OCI-LY3 (cell line): ENCODE measurements around the gene ABHD5.

Experiments used
- EZH2phosphoT487 ChIP-seq: fragments of 200-600 bp; shearing (Covaris generic); IDR thresholded peaks from 2 replicates; pipeline ENCODE4 v1.6.1; 2018; ENCODE audit warnings: antibody characterized with exemption, mixed run types, low read depth
- TF ChIP-seq, protein P1 (sequence below): fragments of 200-600, 300-600 bp; sonication (generic); IDR thresholded peaks from 2 replicates; pipeline ENCODE4 v1.5.1; 2014; ENCODE audit warnings: antibody characterized with exemption, low read length, low read depth

DNA sequence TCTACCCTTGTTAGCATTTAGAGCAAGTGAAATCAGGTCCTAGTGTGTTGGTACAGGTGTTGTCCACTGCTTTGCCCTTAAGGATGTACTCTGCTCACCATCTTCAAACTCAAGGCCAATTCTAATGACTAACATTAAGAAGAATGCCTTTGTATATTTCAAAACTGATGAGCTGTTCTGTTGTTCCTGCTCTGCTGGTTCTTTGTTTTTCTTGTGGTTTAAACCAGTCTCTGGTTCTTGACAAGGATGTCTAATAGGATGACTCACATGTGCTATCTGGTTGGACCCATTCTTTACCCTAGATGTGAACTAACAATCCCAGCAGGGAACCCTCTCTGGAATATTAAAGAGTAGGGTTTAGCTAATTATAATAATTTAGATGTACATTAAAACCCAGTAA, 17.3 kb downstream of the ABHD5 start:
- TF ChIP-seq, protein P1, sequence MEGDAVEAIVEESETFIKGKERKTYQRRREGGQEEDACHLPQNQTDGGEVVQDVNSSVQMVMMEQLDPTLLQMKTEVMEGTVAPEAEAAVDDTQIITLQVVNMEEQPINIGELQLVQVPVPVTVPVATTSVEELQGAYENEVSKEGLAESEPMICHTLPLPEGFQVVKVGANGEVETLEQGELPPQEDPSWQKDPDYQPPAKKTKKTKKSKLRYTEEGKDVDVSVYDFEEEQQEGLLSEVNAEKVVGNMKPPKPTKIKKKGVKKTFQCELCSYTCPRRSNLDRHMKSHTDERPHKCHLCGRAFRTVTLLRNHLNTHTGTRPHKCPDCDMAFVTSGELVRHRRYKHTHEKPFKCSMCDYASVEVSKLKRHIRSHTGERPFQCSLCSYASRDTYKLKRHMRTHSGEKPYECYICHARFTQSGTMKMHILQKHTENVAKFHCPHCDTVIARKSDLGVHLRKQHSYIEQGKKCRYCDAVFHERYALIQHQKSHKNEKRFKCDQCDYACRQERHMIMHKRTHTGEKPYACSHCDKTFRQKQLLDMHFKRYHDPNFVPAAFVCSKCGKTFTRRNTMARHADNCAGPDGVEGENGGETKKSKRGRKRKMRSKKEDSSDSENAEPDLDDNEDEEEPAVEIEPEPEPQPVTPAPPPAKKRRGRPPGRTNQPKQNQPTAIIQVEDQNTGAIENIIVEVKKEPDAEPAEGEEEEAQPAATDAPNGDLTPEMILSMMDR, result no peak
- no peak for TF ChIP-seq EZH2phosphoT487
